HepG2 (cell line): ENCODE results near the gene DHX29. TPM values are rescaled to one million over a fixed set of nuclear protein-coding genes. Genes with fewer than 3 reads are reported as not detected.

Experiments
- ATF1 ChIP-seq: IDR thresholded peaks from 2 replicates; pipeline ENCODE4 v1.6.1; 2016; ENCODE audit warnings: mild to moderate bottlenecking, control low read depth
- CC2D1A ChIP-seq: sonication (generic); formaldehyde crosslinking; IDR thresholded peaks from 2 replicates; pipeline ENCODE4 v1.8.1; 2023; ENCODE audit warnings: mild to moderate bottlenecking, missing genetic modification reagents
- GLI4 ChIP-seq: sonication (generic); formaldehyde crosslinking; IDR thresholded peaks from 2 replicates; pipeline ENCODE4 v1.5.1; 2020; ENCODE audit warnings: missing genetic modification reagents, mild to moderate bottlenecking, moderate library complexity, borderline replicate concordance
- HHEX ChIP-seq: IDR thresholded peaks from 2 replicates; pipeline ENCODE4 v1.6.1; 2016; ENCODE audit warnings: control low read depth
- MAFF ChIP-seq: IDR thresholded peaks from 2 replicates; pipeline ENCODE4 v1.6.1; 2011; ENCODE audit warnings: low read depth, low read length, improper control_type of control experiment
- MTF2 ChIP-seq: sonication (generic); formaldehyde crosslinking; IDR thresholded peaks from 2 replicates; pipeline ENCODE4 v1.5.0; 2020; ENCODE audit warnings: missing genetic modification reagents, borderline replicate concordance
- NR3C1 ChIP-seq: sonication (generic); formaldehyde crosslinking; IDR thresholded peaks from 2 replicates; pipeline ENCODE4 v1.4.0; 2020; ENCODE audit warnings: missing genetic modification reagents
- SMAD9 ChIP-seq: sonication (generic); formaldehyde crosslinking; IDR thresholded peaks from 2 replicates; pipeline ENCODE4 v1.5.1; 2020; ENCODE audit warnings: mild to moderate bottlenecking, missing genetic modification reagents
- SP5 ChIP-seq: IDR thresholded peaks from 2 replicates; pipeline ENCODE4 v1.6.1; 2016; ENCODE audit warnings: low read depth, borderline replicate concordance
- ZBTB42 ChIP-seq: sonication (generic); formaldehyde crosslinking; IDR thresholded peaks from 2 replicates; pipeline ENCODE4 v1.5.0; 2020; ENCODE audit warnings: mild to moderate bottlenecking, missing genetic modification reagents
- ZKSCAN1 ChIP-seq: fragments of 150-350 bp; IDR thresholded peaks from 2 replicates; pipeline ENCODE4 v1.6.1; 2014; ENCODE audit warnings: low read length
- ZMYM2 ChIP-seq: sonication (generic); formaldehyde crosslinking; IDR thresholded peaks from 2 replicates; pipeline ENCODE4 v1.8.0; 2022; ENCODE audit warnings: mild to moderate bottlenecking, missing genetic modification reagents
- ZNF224 ChIP-seq: sonication (generic); formaldehyde crosslinking; IDR thresholded peaks from 2 replicates; pipeline ENCODE4 v1.5.0; 2020; ENCODE audit warnings: mild to moderate bottlenecking, missing genetic modification reagents
- ZNF430 ChIP-seq: sonication (generic); formaldehyde crosslinking; IDR thresholded peaks from 2 replicates; pipeline ENCODE4 v1.9.0; 2021; ENCODE audit warnings: mild to moderate bottlenecking, missing genetic modification reagents
- ZNF543 ChIP-seq: sonication (generic); formaldehyde crosslinking; IDR thresholded peaks from 2 replicates; pipeline ENCODE4 v1.4.0; 2020; ENCODE audit warnings: mild to moderate bottlenecking, missing genetic modification reagents
- ZNF605 ChIP-seq: sonication (generic); formaldehyde crosslinking; IDR thresholded peaks from 2 replicates; pipeline ENCODE4 v1.8.0; 2022; ENCODE audit warnings: mild to moderate bottlenecking, missing genetic modification reagents
- ZNF619 ChIP-seq: sonication (generic); formaldehyde crosslinking; IDR thresholded peaks from 2 replicates; pipeline ENCODE4 v1.4.0; 2020; ENCODE audit warnings: mild to moderate bottlenecking, missing genetic modification reagents
- ZNF790 ChIP-seq: sonication (generic); formaldehyde crosslinking; IDR thresholded peaks from 2 replicates; pipeline ENCODE4 v1.8.0; 2022; ENCODE audit warnings: missing genetic modification reagents, mild to moderate bottlenecking, borderline replicate concordance
- ZSCAN30 ChIP-seq: sonication (generic); formaldehyde crosslinking; IDR thresholded peaks from 2 replicates; pipeline ENCODE4 v1.5.0; 2020; ENCODE audit warnings: mild to moderate bottlenecking, missing genetic modification reagents
- polyA plus RNA-seq, 8 experiments: library from polyadenylated mRNA; depleted of rRNA in 3 of 8; stranded (reverse) in 7 of 8; unstranded in 1 of 8; fragments of >200 nt; fragmentation: Illumina TruSeq in 4 of 8; extraction: Trizol in 4 of 8; gene quantifications; 2 replicates each; pipeline versions ENCODE4 v1.2.1 to v1.2.3, GENCODE V29; 2011 to 2016; ENCODE audit warnings: low read depth in 4 of 8, missing spikeins in 1 of 8, mixed read lengths in 1 of 8; ENCODE audit not compliant: insufficient read depth in 1 of 8
- total RNA-seq, 5 experiments: library from RNA; depleted of rRNA; stranded (reverse); fragments of >200 nt; fragmentation: Illumina TruSeq; extraction: Trizol; gene quantifications; 2 replicates each; pipeline ENCODE4 v1.2.3, GENCODE V29; 2016; ENCODE audit warnings: low read depth in 1 of 5
- TF ChIP-seq, protein P1 (sequence below): sonication (generic); formaldehyde crosslinking; IDR thresholded peaks from 2 replicates; pipeline ENCODE4 v1.4.0; 2020; ENCODE audit warnings: missing genetic modification reagents, mild to moderate bottlenecking, borderline replicate concordance
- TF ChIP-seq, protein P2 (sequence below): sonication (generic); formaldehyde crosslinking; IDR thresholded peaks from 2 replicates; pipeline ENCODE4 v1.4.0; 2020; ENCODE audit warnings: mild to moderate bottlenecking, missing genetic modification reagents
- TF ChIP-seq, protein P3 (sequence below): sonication (generic); formaldehyde crosslinking; IDR thresholded peaks from 2 replicates; pipeline ENCODE4 v1.8.0; 2022; ENCODE audit warnings: missing genetic modification reagents, mild to moderate bottlenecking, borderline replicate concordance
- TF ChIP-seq, protein P4 (sequence below): sonication (generic); formaldehyde crosslinking; conservative IDR thresholded peaks from 2 replicates; pipeline ENCODE4 v1.5.0; 2020; ENCODE audit warnings: missing genetic modification reagents
- TF ChIP-seq, protein P5 (sequence below): sonication (generic); formaldehyde crosslinking; IDR thresholded peaks from 2 replicates; pipeline ENCODE4 v1.5.1; 2020; ENCODE audit warnings: mild to moderate bottlenecking, missing genetic modification reagents
- TF ChIP-seq, protein P6 (sequence below): sonication (generic); formaldehyde crosslinking; IDR thresholded peaks from 2 replicates; pipeline ENCODE4 v1.8.1; 2023; ENCODE audit warnings: mild to moderate bottlenecking, missing genetic modification reagents, borderline replicate concordance

Gene DHX29
- total and polyA plus RNA-seq, 2 of the 13 experiments (the other 11 are each of a cell fraction or from before 2014, with no cell fraction given): 1.9 to 22.0 TPM

DNA sequence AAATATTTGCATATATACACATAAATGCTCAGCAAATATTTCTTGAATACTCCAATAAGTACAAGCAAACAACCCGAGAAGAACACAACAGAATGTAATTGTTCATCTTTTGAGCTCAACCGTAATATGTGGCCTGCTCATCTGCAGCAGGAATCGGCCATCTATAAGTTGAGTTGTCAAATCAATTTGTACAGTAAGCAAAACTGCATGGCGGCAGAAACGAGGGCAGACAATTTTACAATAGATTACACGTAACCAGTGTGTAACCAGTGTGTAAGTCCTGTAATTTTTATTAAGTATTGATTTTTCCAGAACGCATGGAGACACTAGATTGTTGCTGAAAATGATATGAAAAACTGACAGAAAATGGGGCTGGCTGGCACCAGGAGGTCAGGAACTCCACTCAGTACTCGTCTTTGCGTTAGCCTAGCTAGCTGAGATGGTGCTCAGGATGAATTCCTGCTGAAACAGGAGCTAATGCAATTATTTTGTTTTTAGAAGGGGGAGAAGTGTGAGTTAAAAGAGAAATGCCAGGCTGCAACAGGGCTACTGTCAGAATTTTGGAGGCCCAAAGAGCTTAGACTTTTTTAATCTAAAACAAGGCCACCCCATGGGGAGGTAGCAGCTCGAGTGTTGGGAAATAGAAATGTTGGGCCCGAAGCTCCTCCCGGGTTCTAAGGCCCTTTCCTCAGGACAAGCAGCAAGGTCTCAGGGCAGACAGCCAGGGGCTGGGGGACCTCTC lies 682 bp downstream of the DHX29 start (continued):
- TF ChIP-seq MAFF (peak; percentile 48; the same call in 1 of the 2 replicates), ZMYM2 (CRISPR knock-in tag) (no peak), ATF1 (no peak), ZBTB42 (CRISPR knock-in tag) (no peak), GLI4 (CRISPR knock-in tag) (no peak), ZNF224 (CRISPR knock-in tag) (no peak), HHEX (no peak), ZNF619 (CRISPR knock-in tag) (no peak), ZNF430 (CRISPR knock-in tag) (no peak), MTF2 (CRISPR knock-in tag) (no peak), ZNF543 (CRISPR knock-in tag) (no peak), ZKSCAN1 (no peak), ZSCAN30 (CRISPR knock-in tag) (no peak), ZNF605 (no peak), CC2D1A (no peak), SMAD9 (peak; percentile 18; the same call in 1 of the 2 replicates), SP5 (CRISPR knock-in tag) (no peak), ZNF790 (no peak), NR3C1 (no peak)
- TF ChIP-seq, protein P1, sequence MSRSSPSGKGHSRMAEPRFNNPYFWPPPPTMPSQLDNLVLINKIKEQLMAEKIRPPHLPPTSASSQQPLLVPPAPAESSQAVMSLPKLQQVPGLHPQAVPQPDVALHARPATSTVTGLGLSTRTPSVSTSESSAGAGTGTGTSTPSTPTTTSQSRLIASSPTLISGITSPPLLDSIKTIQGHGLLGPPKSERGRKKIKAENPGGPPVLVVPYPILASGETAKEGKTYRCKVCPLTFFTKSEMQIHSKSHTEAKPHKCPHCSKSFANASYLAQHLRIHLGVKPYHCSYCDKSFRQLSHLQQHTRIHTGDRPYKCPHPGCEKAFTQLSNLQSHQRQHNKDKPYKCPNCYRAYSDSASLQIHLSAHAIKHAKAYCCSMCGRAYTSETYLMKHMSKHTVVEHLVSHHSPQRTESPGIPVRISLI: no peak
- TF ChIP-seq, protein P2, sequence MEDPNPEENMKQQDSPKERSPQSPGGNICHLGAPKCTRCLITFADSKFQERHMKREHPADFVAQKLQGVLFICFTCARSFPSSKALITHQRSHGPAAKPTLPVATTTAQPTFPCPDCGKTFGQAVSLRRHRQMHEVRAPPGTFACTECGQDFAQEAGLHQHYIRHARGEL: no peak
- TF ChIP-seq, protein P3, sequence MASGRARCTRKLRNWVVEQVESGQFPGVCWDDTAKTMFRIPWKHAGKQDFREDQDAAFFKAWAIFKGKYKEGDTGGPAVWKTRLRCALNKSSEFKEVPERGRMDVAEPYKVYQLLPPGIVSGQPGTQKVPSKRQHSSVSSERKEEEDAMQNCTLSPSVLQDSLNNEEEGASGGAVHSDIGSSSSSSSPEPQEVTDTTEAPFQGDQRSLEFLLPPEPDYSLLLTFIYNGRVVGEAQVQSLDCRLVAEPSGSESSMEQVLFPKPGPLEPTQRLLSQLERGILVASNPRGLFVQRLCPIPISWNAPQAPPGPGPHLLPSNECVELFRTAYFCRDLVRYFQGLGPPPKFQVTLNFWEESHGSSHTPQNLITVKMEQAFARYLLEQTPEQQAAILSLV (CRISPR knock-in tag): no peak
- TF ChIP-seq, protein P4, sequence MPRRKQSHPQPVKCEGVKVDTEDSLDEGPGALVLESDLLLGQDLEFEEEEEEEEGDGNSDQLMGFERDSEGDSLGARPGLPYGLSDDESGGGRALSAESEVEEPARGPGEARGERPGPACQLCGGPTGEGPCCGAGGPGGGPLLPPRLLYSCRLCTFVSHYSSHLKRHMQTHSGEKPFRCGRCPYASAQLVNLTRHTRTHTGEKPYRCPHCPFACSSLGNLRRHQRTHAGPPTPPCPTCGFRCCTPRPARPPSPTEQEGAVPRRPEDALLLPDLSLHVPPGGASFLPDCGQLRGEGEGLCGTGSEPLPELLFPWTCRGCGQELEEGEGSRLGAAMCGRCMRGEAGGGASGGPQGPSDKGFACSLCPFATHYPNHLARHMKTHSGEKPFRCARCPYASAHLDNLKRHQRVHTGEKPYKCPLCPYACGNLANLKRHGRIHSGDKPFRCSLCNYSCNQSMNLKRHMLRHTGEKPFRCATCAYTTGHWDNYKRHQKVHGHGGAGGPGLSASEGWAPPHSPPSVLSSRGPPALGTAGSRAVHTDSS: no peak
- TF ChIP-seq, protein P5, sequence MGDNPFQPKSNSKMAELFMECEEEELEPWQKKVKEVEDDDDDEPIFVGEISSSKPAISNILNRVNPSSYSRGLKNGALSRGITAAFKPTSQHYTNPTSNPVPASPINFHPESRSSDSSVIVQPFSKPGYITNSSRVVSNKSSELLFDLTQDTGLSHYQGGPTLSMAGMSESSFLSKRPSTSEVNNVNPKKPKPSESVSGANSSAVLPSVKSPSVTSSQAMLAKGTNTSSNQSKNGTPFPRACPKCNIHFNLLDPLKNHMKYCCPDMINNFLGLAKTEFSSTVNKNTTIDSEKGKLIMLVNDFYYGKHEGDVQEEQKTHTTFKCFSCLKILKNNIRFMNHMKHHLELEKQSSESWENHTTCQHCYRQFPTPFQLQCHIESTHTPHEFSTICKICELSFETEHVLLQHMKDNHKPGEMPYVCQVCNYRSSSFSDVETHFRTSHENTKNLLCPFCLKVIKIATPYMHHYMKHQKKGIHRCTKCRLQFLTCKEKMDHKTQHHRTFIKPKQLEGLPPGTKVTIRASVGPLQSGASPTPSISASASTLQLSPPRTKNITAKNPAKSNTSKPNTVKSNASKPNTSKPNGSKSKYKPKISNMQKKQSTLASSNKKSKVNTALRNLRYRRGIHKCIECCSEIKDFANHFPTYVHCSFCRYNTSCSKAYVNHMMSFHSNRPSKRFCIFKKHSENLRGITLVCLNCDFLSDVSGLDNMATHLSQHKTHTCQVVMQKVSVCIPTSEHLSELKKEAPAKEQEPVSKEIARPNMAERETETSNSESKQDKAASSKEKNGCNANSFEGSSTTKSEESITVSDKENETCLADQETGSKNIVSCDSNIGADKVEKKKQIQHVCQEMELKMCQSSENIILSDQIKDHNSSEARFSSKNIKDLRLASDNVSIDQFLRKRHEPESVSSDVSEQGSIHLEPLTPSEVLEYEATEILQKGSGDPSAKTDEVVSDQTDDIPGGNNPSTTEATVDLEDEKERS: no peak
- TF ChIP-seq, protein P6, sequence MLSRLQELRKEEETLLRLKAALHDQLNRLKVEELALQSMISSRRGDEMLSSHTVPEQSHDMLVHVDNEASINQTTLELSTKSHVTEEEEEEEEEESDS (CRISPR knock-in tag): no peak
